Iris pigment epithelial cell (primary cell): ENCODE results near the gene SUPT3H.
A peak's percentile ranks its signal among the peaks of the same experiment; 100 is the strongest.

Experiments used
- DNase-seq: peaks from one replicate; pipeline ENCODE4 v3.0.0-alpha.2; 2011; ENCODE audit warnings: low read depth

Gene SUPT3H

GRCh38 chr6:44837255-44837654 lies 540.5 kb downstream of the SUPT3H start:
- DNase-seq = no peak

GRCh38 chr6:44833248-44833647 lies 544.5 kb downstream of the SUPT3H start:
- no peak for DNase-seq

- DNase-seq = peak; percentile 56
These were observed 546.6 kb downstream of the SUPT3H start for GRCh38 chr6:44831002-44831610.

DNA sequence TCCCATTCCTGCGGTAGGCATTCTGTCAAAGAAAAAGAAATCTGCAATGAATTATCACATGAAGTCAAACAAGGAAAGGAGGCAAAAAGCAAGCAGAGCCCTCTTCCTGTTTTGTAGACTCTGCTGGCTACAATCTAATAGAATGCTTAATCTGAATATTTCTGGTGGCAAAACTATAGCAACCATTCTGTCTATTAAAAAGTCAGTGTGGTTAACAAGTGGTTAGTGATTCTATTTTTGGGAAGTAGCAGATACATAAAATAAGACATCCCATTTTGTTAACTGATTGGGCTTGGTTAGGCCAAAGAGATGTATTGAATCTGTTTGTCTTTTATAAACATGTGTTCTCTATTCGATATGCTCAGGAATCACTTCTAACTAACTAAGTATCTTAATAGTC lies 547.9 kb downstream of the SUPT3H start:
- no peak for DNase-seq

DNA sequence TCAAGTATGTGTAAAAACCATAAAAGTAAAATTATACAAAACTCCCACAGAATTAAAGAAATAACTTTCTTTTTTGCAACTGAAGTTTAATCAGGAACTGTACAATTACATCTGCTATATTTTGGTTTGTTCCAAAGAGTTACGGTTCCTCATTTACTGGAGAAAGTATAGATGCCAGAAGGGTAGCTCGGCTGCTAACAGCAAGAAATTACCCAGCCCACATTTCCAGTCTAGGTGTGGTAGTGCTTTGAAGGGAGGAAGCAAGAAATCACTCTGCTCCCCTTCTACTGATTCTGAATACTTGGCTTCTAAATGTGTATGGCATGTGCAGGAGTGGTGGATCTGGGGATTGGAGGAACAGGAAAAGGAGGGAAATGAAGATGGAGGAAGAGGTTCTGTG lies 549.0 kb downstream of the SUPT3H start:
- no peak for DNase-seq

- no peak for DNase-seq
These were observed 551.6 kb downstream of the SUPT3H start for GRCh38 chr6:44826025-44826676.

DNA sequence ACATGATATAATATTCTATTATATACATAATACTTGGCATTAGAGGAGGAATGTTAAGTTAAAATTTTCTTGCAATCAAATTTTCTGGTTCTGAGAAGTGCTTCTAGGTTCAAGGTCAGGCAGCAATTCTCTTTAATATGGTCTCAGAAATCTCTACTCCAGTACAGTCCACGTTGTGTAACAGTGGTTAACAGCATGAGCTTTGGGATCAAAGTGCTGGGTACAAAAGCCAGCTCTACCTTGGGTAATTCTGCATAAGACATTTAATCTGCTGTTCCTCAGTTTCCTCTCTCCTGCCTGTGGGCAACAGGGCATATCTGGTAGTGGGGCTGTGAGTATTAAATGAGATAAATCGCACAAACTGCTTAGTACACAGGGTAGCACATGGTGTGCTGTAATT lies 552.5 kb downstream of the SUPT3H start:
- DNase-seq = no peak

GRCh38 chr6:44824567-44824966 lies 553.2 kb downstream of the SUPT3H start:
- no peak for DNase-seq

- DNase-seq = no peak
These were observed 557.0 kb downstream of the SUPT3H start for GRCh38 chr6:44820759-44821158.

- DNase-seq = peak; percentile 77
These were observed 557.4 kb downstream of the SUPT3H start for GRCh38 chr6:44820321-44820720.

DNA sequence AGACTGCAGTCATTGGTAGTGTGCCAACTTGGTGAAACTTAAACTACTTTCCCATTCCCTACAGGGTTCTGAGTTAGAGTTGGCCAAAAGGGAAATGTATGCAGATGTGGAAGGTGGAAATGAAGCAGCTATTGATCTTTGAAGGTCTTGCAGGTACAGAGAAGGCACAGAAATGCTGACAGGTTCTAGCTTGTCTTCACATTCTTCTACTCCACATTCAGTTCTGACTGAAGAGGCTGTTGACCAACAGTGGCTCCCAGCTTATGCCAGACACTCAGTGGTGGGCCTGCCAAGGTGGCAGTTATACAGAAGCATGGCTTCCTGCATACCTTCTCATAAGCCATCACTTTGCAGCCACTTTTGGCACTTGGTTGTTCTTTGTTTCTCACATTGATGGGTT lies 566.3 kb downstream of the SUPT3H start:
- no peak for DNase-seq

- DNase-seq = no peak
These were observed 568.5 kb downstream of the SUPT3H start for GRCh38 chr6:44809258-44809657.

DNA sequence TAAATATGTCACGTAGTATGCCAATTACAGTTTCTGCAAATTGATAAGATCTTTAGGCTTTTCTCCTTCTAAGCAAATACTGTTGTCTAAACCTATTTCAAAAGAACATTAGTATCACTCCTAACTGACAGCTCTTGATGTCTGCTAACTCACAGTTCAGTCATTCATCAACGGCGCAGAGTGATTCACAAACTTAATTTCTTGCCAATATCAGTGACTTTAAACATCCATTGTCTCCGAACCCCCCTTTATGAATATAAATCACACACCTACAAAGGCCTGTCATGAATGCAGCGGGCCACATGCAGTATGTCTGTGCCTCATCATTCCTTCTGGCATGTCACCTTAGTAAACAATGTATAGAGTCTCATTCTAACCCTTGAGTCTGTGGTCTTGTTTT lies 569.6 kb downstream of the SUPT3H start:
- no peak for DNase-seq

- DNase-seq = no peak
These were observed 571.1 kb downstream of the SUPT3H start for GRCh38 chr6:44806656-44807055.

DNA sequence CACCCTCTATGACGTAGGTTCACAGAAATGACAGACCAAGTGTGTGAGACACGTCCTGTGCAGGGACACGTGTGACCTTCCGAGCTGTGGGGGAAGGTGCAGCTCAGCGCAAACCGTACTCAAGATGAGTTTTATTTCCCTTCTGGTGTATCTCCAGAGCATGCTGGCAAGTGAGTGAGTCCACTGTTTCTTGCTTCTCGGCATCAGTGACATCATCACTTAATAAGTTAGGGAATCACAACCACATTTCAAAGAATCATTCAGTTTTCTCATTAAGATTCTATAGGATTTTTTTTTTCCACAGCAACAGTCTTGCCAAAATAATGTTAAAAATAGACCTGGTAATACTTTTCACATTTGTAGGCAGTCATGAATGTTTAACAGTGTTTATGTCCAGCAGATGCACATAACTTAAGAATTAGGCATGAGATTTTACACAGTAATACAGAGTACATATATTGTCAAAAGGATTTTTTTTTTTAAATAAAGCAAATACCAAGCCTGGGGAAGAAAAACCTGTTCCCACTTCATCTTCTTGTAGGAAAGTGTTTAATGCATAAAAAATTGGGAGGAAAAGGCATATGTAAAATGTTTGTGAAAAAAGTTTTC lies 572.4 kb downstream of the SUPT3H start:
- DNase-seq = peak; percentile 34

- no peak for DNase-seq
These were observed 573.1 kb downstream of the SUPT3H start for GRCh38 chr6:44804546-44805159.

DNA sequence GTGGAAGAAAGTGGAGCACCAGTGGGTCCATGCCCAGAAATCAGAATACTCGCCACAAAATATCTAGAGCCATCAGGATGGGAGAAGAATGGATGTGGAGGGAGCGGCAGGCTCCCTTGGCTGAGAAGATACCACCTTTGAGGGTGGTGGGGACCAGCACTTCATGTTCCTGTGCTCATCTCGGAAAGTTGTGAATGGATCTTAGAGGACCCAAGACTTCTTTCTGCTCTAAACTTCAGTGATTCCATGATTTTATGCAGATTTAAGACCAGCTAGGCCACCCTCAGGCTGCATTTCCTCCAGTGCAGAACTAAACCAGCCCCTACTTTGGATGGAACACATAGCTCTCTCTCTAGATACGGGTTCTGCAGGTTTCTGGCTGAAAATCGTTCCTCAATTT lies 573.7 kb downstream of the SUPT3H start:
- DNase-seq = no peak

GRCh38 chr6:44800784-44801592 lies 576.7 kb downstream of the SUPT3H start:
- DNase-seq = no peak

GRCh38 chr6:44800171-44800783 lies 577.5 kb downstream of the SUPT3H start:
- DNase-seq = peak; percentile 85

DNA sequence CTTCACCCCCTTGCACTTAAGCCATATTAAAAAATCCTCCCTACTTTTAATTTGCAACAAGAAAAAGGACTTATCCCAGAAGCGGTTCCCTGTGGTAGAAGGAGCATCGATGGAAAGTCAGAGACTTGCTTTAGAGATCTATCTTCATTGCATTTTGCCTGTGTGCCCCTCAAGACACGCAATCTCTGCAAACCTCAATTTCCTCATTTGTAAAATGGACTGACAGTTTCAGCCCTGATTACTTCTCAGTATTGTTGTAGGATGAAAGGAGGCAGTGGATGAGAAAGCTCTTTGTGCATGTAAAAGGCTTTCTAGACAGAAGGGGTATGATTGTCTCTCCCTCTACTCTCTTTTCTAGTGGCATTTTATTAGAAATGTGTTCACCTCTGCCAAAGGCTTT lies 580.0 kb downstream of the SUPT3H start:
- DNase-seq = no peak

- no peak for DNase-seq
These were observed 582.4 kb downstream of the SUPT3H start for GRCh38 chr6:44795326-44795725.

GRCh38 chr6:44789806-44790205 lies 587.9 kb downstream of the SUPT3H start:
- no peak for DNase-seq
